DMS153 treated with DMSO at 0.1 percent for 48 hours (cell line): ENCODE measurements around the gene CALR.
"Not testable (repeated sequence)": the region's sequence is repeated elsewhere in the genome, so short reads cannot be mapped to it uniquely, and the experiment has no call there.

Source experiments
- DNase-seq: peaks from one replicate; lab custom pipeline; 2025; ENCODE audit not compliant: unreplicated experiment; lab: John Stamatoyannopoulos, UW

Gene CALR

DNA sequence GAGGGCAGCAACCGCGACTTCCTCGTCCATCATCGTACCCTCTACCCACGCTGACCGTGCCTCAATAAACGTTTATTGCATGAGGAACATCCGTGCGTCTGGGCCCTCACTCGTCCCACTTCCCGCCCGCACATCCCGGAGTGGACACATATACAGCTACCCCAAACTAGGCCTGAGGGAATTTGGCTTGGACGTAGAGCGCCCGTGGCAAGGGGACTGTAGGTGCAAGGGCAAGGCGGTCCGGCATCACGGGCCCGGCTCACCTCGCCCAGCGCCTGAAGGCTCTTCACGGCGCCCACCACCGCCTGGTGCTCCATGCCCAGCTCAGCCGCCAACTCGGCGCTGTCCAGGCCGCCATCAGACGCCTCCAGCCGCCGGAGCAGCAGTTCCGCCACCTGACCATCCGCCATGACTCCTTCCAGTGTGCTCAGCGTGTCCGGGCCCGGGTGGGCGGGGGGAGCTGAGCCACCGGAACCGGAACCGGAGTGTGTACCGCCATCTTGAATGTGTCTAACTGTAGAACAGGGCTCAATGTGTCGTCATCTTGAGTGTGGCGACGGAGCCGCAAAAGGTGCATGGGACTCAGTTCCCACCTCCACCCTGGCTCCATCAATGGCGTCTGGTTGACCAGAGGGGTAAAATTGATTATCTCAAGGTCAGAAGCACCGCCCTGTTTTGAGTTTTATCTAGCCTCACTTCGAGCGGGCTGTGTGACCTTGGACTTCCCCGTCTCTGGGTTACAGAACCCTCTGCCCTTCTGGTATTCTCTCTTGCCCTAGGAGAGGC is 4.9 kb upstream of the CALR start, which contains the start of gene FARSA:
FARSA (minus strand) TSS at position 425 of the 786 bp plus-strand sequence; CDS start at position 410, 15 bp downstream.
- peak; percentile 87 for DNase-seq

DNA sequence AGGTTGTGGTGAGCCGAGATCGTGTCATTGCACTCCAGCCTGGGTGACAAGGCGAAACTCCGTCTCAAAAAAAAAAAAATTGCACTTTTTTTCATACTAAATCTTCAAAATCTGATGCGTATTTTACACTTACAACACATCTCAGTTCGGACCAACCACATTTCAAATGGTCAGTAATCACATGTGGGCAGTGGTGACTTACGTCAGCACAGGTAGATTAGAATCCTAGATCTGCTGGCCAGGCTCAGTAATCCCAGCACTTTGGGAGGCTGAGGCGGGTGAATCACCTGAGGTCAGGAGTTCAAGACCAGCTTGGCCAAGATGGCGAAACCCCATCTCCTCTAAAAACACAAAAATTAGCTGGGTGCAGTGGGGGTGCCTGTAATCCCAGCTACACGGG is 3.3 kb upstream of the CALR start:
- DNase-seq = no peak

DNA sequence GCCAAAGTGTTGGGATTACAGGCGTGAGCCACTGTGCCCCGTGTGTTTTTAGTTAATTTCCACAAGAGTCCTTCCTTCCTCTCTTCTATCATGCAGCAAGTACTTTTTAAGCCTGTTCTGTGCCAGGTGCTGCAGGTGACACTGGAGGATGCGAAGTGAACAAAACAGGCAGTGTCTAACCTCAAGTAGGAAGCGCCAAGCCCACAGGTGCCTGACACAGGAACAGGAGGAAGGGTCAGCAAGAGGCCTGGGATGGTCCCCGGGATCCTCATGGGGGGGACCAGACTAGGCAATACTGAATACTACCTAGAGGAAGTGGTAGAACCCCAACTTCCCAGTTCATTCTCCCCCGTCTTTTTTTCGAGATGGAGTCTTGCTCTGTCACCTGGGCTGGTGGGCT is 1.8 kb upstream of the CALR start:
- DNase-seq = peak; percentile 26

DNA sequence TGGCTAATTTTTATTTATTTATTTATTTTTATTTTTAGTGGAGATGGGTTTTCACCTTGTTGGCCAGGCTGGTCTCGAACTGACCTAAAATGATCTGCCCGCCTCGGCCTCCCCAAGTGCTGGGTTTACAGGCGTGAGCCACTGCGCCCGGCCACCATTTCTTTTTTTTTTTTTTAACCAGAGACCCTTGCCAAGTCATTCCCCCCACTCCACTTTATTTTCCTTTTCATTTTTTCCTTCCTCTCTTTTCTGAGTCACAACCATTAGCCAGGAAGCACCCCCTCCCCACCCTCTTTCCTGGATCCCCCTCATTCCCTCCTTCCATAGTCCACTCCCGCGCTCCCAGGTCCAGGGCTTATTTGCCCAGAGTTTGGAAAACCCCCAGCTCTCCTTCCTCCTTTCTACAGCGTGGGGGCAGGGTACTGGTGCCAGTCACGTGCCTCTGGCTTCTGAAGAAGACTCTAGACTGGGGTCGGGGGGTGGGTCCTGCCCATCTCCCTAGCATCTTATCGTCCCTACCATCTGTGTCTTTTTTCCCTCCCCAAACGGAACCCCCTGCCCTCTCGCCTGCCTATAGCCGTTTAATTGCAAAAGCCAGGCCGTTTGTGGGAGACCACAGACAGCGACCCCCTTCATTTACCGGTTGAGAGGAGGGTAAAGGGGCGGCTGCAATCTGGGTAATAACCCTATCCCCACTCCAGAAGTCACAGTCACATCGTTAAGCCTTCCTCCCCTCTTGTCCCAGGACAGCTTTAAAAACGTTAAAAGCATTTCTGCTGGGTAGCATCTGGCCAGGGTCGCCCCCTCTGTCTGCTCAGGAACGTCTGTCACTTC is 1.1 kb upstream of the CALR start:
- DNase-seq = peak; percentile 52

DNA sequence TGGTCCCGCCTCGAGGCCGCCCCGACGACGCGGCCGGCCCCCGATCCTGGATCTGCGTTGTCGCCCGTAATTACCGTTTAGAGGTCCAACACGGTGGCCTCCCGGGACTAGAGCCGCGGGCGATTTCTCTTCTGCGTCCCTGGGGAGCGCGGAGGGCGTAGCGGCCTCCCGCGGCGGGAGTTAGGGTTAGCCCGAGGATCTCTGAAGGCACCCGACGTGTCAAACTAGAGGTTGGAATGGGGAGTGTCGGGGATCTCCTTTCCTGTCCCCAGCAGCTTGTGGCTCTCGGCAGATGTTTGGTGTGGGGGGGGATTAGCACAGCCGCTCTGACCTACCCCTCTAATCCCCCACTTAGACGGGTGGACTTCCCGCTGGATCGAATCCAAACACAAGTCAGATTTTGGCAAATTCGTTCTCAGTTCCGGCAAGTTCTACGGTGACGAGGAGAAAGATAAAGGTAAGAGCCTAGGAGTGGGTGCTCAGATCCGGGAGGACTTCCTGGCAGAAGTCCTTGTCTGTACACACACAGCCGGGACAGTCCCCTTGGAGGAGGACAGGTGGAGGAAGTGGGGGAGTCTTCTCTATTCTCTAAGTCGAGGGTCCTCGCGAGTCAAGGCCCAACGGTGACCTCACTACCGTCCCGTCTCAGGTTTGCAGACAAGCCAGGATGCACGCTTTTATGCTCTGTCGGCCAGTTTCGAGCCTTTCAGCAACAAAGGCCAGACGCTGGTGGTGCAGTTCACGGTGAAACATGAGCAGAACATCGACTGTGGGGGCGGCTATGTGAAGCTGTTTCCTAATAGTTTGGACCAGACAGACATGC is 581 bp downstream of the CALR start:
- no peak for DNase-seq

- DNase-seq = no peak
Measured at GRCh38 chr19:12939975-12940423, 1.6 kb downstream of the CALR start.

DNA sequence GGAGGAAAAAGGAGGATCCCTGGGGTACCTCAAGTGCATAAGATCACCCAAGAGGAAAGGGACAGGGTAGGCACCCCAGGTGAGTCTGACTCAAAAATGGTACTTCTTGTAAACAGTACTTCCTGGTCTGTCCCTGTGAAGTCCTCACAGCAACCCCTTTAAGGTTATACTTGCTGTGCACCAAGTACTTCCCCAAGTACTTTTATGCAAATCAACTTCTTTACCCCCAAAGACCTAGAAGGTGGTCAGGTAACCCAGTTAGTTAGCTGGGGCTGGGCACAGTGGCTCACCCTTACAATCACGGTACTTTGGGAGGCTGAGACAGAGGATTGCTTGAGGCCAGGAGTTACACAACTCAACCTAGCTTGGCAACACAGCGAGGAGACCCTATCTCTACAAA is 2.5 kb downstream of the CALR start:
- no peak for DNase-seq

DNA sequence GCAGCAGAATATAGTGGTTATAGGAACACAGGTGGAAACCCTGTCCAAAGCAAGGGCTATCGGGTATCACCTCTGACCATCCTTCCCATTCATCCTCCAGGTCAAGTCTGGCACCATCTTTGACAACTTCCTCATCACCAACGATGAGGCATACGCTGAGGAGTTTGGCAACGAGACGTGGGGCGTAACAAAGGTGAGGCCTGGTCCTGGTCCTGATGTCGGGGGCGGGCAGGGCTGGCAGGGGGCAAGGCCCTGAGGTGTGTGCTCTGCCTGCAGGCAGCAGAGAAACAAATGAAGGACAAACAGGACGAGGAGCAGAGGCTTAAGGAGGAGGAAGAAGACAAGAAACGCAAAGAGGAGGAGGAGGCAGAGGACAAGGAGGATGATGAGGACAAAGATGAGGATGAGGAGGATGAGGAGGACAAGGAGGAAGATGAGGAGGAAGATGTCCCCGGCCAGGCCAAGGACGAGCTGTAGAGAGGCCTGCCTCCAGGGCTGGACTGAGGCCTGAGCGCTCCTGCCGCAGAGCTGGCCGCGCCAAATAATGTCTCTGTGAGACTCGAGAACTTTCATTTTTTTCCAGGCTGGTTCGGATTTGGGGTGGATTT is 5.1 kb downstream of the CALR start:
- no peak for DNase-seq

- no peak for DNase-seq
Measured at GRCh38 chr19:12944104-12944674, 5.8 kb downstream of the CALR start.

GRCh38 chr19:12945479-12946091 is 7.2 kb downstream of the CALR start, which contains the start of gene RAD23A:
Gene RAD23A, plus strand, starts transcription at chr19:12945862. Its CDS starts 87 bp downstream, at chr19:12945949.
- peak; percentile 92 for DNase-seq

DNA sequence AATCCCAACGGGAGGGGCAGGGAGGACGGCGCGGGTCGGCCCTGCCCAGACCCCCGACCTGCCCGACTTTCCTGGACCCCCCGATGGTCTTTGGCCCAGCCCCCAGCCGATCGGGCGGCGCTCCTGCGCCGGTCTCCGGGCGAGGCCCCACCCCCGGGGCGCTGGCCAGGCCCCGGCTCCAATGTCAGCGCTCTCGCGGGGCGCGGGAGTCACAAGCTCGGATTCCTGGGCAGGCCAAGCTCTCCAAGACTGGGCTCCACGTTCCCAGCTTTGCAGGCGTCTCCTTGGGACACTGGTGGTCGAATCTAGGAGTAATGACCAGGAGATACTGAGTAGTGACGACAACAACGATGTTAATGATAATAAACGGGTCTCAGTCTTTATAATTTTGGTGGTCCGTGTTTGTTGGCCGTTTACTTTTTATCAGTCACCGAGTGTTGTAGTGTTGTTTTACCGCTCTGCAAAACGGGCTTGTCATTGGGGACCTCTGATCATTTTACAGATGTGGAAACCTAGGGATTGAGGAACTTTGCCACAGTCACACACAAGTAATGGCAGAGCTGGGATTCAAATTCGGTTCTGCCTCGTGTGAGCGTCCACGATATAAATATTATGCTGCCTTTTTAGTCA is 7.8 kb downstream of the CALR start:
- DNase-seq = peak; percentile 10

DNA sequence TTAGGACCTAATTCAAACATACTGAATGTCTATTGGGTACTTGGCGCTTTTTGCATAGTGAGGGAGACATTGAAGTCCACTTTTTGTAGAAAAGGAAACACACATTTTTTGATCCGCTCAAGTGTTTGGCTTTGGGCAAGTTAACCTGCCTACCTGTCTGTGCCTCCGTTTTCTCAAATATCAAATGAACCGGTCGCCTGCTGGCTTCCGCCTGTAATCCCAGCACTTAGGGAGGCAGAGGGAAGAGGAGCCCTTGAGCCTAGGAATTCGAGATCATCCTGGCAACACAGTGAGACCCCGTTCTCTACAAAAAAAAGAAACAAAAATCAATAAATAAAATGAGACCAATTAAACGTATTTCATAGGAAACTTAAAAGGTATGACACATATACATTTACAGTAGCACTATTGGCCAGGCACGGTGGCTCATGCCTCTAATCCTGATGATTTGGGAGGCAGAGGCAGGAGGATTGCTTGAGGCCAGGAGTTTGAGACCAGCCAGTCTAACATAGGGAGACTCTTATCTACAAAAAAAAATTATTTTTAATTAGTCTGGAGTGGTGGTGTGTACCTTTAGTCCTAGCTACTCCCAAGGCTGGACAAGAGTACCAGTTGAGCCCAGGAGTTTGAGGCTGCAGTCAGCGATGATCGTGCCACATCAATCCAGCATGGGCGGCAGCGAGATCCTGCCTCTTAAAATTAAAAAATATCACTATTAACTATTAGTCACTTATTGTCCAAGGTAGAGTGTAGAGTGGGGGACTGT is 8.5 kb downstream of the CALR start:
- DNase-seq = no peak

DNA sequence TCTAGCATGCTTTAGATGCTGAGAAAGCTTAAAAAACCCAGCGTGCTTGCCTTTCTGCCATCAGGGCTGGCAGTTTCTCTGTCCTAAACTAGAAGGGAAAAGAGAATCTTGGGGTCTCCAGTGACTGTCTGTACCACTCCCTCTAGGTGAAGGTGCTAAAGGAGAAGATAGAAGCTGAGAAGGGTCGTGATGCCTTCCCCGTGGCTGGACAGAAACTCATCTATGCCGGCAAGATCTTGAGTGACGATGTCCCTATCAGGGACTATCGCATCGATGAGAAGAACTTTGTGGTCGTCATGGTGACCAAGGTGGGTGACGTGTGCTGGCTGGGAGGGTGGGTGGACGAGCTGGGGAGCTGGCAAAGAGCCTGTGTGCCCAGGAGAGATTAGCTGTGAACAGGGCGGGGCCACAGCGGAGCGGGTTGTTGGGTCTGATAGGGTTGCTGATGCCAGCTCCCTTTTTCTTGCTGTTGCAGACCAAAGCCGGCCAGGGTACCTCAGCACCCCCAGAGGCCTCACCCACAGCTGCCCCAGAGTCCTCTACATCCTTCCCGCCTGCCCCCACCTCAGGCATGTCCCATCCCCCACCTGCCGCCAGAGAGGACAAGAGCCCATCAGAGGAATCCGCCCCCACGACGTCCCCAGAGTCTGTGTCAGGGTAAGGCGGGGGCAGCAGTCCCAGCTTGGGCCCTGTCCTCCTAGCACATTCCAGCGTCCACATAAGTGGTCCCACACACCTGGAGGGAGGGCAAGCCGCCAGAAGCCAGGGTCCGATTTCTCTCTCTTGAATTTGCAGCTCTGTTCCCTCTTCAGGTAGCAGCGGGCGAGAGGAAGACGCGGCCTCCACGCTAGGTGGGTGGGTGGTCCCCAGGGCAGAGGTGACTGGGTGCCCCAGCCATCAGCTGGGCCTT is 9.5 kb downstream of the CALR start:
- no peak for DNase-seq

DNA sequence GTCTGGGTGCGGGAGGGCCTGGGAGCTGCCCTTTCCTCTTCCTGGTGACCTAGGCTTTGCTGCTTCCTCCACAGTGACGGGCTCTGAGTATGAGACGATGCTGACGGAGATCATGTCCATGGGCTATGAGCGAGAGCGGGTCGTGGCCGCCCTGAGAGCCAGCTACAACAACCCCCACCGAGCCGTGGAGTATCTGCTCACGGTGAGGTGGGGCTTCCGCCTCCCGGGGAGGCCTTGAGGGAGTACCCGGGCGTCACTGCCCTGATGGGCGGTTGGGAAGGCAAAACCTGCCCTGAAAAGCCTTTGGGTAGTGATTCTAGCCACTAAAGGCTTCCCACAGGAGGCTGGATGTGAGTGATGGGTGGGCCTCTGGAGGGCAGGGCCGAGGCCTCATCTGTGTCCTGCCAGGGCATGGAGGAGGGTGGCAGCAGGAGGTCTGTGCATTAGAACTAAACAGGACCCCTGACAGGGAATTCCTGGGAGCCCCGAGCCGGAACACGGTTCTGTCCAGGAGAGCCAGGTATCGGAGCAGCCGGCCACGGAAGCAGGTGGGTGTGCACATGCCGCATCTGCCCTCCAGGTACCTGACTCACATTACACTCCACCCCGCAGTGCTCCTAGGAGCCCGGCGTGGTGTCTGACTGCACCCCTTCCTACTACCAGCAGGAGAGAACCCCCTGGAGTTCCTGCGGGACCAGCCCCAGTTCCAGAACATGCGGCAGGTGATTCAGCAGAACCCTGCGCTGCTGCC is 10.4 kb downstream of the CALR start:
- no peak for DNase-seq

DNA sequence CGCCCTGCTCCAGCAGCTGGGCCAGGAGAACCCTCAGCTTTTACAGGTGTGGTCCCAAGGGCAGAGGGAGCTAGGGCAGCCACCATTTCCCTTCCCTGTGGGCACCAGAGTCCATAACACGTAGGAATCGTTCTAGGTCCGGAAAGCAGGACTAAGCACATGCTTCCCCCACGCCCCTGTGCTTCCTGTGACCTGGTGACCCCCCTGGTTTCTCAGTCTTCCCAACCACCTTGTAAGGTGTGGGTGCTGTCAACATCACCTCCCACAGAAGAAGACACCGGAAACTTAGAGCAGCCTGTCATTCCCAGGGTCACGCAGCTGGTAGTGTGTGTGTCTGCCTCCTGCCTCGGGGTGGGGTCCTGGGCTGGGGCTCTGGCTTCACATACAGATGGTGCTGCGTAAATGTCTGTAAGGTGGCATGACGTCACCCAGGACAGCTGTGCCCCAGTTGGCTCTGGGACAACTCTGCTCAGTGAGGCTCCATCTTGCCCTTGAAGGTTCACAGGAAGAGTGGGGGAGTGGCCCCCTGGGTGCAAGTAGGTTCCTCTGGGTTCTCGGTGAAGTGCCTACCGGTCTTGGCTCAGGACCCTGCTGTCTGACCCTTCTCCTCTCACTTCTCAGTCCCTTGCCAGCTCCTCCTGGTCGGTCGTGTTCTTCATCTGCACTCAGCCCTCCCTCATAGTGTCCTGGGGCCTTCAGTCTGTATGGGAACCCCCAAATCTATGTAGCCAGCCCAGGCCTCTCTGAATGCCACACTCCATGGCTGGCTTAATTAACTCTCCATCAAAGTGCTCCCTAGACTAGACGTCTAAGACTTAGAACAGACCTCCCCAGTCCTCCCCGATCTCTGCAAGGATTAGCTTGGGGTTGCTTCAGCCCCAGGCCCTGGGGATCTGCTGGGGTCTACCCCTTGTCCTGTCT is 11.2 kb downstream of the CALR start:
- DNase-seq = no peak

DNA sequence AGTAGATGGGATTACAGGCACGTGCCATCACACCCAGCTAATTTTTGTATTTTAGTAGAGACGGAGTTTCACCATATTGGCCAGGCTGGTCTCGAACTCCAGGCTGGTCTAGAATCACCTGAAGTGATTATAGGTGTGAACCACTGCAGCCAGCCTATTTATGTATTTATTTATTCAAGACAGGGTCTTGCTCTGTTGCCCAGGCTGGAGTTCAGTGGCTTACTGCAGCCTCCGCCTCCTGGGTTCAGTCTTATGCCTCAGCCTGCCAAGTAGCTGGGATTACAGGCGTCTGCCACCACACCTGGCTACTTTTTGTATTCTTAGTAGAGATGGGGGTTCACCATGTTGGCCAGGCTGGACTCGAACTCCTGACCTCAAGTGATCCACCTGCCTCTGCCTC is 13.6 kb downstream of the CALR start:
- DNase-seq = not testable (repeated sequence)
